ENCODE results near the gene SLC24A3.

The SLC24A3 gene

GRCh38 chr20:19519466-19519865, 307.0 kb downstream of the SLC24A3 start:
- no peak for DNase-seq

DNA sequence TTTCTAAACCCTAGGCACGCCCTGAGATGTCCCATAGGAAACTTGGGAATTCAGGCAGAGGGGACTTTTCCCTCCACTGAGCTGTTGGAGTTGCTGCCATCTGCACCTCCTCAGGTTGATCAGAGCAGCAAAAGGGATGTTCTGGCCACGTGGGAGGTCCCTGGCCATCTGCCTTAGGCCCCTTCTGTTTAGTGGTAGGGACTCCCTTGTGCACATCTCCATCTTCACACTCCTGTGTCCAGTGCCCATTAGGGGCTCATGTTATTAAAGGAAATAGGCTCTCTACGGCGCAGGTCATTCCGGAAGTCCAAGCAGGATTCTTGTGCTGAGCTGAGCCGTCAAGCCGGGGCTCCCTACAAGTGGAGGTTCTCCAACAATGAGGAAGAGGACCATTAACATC, 307.8 kb downstream of the SLC24A3 start:
- DNase-seq: no peak

- DNase-seq: no peak
Measured at GRCh38 chr20:19522071-19522801, 309.8 kb downstream of the SLC24A3 start.

DNA sequence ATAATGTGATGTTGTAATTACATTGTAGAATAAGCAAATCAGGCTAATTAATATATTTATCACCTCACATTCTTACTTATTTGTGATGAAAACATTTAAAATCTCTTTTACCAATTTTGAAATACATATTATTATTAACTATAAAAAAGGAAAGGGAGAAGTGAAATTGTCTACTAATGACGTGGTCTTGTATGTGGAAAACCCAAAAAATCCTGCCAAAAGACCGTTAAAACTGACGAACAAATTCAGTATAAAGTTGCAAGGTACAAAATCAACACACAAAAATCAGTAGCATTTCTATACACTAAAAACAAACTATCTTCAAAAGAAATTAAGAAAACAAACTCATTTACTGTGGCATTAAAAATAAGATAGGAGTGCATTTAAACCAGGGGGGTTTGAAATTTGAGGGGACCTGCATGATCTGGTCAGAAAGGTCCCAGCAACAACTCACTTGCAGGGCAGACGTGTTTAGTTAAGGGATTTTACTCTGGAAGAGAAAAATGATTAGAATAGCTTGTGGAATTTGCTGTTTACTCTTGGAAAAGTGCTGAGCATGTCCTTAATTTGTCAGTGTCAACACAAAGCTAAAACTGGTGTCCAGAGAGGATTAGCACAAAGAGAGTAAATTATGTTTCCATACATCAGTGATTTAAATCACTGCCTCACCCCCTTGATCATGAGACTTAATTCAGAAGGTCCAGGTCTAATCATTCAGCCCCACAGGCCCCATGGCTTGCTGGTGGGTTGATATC, 310.6 kb downstream of the SLC24A3 start:
- no peak for DNase-seq

- no peak for DNase-seq
Measured at GRCh38 chr20:19524691-19525090, 312.2 kb downstream of the SLC24A3 start.

- no peak for DNase-seq
Measured at GRCh38 chr20:19527509-19527908, 315.1 kb downstream of the SLC24A3 start.

DNA sequence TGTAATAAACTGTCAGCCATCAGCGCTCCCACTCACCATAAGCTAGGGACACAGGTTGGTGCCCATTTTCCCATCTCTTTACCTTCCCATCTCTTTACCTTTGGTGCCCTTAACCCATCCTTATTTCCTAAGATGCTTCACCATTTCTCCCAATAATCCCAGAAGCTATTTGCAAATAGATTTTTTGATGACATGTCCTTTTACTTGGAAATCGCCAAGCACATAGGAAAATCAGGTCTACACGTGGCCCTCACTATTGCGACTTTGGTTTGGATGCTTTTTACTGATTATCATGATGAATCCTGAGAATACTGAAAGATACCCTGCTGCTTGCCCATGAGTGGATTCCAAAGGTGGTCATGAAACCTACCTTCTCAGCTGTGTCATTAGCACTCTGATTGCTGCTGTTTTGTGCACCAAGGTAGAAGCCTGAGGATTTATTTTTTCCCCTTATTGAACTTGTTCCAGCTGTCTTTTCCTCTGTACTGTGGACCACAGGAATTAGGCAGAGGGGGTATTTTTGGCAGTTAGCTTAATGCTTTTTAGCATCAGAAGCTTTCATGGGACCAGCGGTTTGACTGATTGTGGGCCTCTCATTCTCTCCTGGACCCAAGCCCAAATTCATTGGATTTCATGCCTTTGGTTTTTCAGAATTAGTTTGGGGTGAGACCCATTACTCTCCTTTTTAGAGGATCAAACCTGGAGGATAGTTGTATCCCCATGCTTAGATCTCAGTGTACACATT, 316.0 kb downstream of the SLC24A3 start:
- DNase-seq: no peak

DNA sequence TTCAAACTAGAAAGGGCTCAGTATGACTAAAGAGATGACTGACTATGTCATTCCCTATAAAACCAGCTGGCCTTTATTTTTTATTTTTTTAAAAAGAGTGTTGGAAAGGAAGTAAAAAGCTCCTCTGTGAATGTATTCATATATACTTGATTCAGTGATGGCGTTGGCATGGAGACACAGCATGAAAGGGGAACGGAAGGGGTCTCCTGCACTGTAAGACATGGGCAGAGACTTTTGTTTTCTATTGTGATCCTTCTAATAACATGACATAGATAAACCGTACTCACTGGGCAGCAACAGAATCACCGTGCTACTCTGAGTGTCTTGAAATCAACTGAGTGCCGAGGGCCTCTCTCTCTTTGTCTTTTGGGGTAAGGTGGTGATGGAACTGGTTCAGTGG, 317.6 kb downstream of the SLC24A3 start:
- no peak for DNase-seq

- no peak for DNase-seq
Measured at GRCh38 chr20:19531446-19531845, 319.0 kb downstream of the SLC24A3 start.

DNA sequence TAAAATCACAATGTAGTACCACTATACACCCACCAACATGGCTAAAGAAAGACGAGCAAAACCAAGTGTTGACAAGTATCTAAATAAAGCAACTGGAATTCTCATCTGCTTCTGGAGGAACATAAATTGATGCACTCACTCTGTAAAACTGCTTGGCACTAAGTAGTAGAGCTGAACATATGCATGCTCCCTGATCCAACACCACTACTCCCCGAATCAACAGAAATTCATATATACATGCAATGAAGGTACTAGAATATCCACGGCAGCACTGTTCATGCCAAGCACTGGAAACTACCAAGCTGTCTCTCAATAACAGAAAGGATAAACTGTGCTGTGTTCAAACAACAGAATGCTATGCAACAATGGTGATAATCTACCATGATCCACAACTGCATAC, 326.1 kb downstream of the SLC24A3 start:
- DNase-seq: no peak

DNA sequence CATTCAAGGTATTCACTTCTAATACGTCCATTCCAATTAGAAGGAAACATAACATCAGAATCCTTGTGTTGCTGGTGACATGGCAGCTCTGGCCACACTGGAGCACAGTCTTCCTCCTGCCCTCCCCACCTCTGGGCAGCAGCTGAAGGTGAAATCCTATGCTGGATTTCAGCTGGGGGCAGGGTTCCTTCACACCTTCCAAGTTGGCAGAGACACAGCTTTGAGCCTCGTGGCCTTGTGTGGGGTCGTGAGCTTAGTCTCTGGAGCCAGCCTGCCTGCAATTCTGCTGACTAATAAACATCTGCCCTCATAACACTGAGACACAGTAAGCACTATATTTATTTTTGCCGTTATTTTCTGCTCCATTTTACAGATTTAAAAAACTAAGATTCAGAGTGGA, 326.7 kb downstream of the SLC24A3 start:
- DNase-seq: no peak

DNA sequence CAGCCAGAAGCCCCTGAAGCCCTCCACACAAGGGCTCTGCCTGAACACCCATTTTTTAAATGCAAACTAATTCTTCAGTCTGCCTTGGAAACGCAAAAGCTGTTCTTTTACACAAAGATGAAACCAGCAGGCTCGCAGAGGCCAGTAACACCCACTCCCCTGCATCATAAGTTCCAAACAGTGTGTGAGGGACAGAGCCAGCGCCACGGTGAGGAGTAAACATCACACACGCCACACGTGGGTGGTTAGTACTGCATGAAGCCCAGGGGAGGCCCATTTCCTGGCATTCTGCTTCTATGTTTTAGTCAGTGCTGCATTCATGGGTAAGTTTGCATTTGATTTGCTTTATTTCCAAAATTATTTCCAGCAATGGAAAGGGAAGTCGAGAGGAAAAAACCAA, 327.9 kb downstream of the SLC24A3 start:
- DNase-seq: no peak

DNA sequence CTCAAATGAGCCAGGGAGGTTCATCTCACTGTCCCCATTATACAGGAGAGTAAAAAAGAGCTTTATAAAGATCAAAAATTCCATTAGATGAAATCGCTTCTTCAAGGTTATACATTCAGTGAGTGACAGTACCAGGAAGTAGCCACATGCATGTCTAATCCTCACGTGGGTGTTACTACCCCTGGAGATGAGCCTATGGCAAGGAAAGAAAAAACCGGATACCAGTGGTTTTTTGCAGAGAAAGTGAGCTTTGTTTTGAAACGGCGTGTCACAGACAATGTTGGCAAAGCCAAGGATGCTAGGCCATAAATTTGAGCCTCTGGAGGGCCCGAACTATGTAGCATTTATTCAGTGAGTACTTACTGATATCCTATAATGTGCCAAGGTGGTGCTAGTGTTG, 330.7 kb downstream of the SLC24A3 start:
- DNase-seq: no peak

- DNase-seq: no peak
Measured at GRCh38 chr20:19544684-19545083, 332.2 kb downstream of the SLC24A3 start.

- no peak for DNase-seq
Measured at GRCh38 chr20:19546648-19547047, 334.2 kb downstream of the SLC24A3 start.

GRCh38 chr20:19547547-19547946, 335.1 kb downstream of the SLC24A3 start:
- DNase-seq: no peak

GRCh38 chr20:19549896-19550295, 337.5 kb downstream of the SLC24A3 start:
- no peak for DNase-seq

DNA sequence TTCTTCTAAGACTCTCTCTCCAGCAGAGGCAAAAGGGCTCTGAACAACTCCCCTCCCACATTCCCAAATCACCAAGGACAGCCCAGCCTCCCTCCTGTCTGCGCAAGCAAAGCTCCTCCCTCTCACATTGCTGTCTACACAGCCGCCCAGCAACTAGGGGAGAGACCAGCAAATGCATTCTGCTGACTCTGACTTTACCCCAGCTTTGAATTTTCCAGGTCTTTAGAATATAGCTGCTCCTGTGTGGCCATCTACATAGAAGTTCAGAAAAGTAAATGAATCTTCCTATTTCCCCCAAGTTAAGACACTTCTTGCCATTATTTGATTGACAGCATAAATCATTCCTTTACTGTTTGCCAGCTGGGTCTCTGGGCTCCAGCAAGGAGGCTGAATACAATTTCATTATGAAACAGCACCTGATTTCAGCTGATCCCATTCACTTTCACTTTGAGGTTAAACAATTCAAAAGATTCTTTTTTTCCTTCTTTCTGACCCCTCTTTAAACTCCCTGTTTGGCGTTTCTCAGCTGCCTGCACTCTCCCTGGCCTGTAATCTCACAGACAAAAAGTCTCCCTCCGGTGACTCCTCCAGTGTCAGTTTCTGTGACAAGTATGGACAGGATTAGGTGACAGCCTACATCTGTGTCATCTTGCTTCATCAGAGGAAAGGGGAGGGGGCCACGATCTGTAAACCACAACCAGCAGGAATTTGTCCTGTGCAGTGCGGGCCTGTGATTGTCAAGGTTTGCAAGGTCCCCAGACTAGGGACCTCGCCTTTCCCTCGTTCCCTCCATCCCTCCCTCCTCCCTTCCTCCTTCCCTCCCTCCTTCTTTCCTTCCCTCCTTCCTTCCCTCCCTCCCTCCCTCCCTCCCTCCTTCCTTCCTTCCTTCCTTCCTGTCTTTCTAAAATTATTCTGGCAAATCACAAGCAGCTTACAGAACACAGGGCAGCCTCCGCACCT, 340.1 kb downstream of the SLC24A3 start:
- no peak for DNase-seq

- DNase-seq: no peak
Measured at GRCh38 chr20:19554666-19555065, 342.2 kb downstream of the SLC24A3 start.

- DNase-seq: no peak
Measured at GRCh38 chr20:19555726-19556125, 343.3 kb downstream of the SLC24A3 start.

DNA sequence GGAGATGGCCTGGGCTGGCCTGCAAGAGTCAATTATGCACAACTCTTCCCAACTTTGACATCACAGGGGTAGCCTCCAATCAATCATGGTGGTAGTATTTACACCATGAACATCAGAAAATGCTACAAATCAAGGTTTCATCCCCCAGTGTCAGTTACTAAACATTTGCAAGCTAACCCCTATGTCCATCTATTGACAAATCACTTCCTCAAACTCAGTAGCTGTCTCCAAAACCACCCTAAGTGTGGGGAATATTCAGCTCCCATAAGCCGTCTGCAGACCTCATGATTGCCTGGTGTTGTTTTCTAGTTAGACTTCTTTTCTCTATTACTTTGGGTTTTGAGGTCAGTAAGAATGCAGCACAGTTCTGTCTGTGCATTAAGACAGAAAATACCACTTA, 344.8 kb downstream of the SLC24A3 start:
- no peak for DNase-seq

DNA sequence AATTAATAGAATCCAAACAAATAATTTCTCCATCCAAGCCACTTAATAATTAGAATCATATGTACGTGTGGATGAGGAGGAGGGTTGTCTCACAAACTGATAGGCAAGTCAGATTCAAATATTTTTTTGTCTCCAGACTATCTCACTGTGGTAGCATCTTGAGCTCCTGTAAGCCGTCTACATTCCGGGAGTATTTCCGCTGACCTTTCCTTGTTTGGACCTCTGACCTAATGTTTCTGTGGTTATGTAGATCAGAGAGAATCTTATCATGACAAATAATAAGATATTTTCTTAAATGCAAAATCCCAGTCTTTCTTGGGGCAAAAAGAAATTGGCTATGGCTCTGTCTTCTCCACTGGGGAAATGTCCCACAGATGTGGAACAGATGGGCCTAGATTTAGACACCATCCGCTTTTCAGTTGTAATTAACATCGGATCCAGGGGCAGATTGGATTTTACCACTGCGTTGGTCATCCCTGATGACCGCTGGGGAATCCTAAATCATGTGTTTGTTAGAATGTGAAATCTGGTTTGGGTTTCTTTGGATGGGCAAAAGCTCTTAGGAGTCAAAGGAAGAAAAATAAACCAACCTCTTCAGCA, 348.5 kb downstream of the SLC24A3 start:
- no peak for DNase-seq
